ENCODE results near the gene DPP6. TPM values are rescaled to one million over a fixed set of nuclear protein-coding genes. Genes with fewer than 3 reads are reported as not detected.

Gene DPP6
- total and polyA plus RNA-seq, 10 donors, result 0.11 to 8.7 (median 3.0) TPM

DNA sequence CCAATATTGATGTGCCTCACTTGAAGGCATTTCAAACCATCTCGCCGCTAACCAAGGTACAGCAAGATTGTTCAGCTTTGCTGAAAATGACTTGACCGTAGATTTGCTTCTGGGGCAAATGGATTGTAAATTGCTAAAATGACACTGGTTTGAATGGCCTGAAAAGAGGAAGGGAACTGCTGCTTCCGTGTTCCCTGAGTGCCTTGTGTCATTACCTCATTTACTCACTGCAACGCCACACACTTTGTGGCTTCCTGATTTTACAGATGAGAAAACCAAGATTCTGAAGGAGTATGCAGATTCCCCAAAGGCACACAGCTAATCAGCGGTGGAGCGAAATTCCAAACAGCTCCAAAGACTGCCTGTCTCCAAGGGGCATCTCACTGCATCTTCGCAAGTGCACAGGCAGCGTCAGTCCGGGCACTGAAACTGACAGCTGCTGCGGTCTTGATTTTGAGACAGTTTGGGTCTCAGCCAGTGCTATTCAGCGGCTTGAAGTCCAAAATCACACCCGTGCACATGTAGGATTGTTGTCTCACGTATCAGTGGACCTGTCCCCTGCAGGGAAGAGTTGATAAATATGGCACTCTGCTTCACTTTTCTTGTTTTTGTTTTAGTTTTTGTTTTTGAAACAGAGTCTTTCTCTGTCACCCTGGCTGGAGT is 290.9 kb downstream of the DPP6 start:
- WGBS, 5 donors, result 66 to 75% (median 71%) methylated on average over 13 to 14 of the region's 14 CpGs
- intact Hi-C loops (cut with DNase I; ENCODE audit: low total_unique reads), result no loop called here

DNA sequence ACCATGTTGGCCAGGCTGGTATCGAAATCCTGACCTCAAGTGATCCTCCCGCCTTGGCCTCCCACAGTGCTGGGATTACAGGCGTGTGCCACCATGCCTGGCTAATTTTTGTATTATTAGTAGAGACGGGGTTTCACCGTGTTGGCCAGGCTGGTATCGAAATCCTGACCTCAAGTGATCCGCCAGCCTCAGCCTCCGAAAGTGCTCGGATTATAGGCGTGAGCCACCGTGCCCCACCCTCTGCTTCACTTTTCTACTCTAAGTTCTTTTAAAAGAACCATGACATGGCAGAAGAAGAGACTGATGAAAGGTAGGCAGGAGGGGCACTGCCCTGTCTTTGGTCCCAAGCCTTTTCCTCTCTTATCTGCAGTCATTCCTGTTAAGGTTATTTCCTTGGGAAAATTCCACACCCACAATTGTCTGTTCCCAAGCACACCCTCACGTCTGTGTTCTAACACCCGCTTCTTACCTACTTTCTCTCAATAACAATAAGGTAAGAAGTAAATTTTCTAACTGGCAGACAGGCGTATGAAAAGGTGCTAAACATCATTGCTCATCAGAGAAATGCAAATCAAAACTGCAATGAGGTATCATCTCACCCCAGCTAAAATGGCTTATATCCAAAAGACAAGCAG is 291.7 kb downstream of the DPP6 start:
- intact Hi-C loops (cut with DNase I; ENCODE audit: low total_unique reads), result no loop called here
- 83 to 89% (median 85%) methylated on average over 14 of the region's 14 CpGs for WGBS, 5 donors

More for the DNA sequence above, 290.9 kb downstream of the DPP6 start:
- Histone ChIP-seq H3K9me3 (peaks cover 0 to 30% (median 0%) of the 10 kb centered on the region in 8 donors), H3K27me3 (replicated peaks in 1 of 7) (no peaks in the 10 kb centered on the region), H3K4me1 (peaks cover 0 to 7% (median 0%) of the 10 kb centered on the region in 6 donors), H3K27ac (no peak overlapping the region), H3K36me3 (no peaks in the 10 kb centered on the region), H3K4me3 (no peak overlapping the region)
- no peak for DNase-seq
- TF ChIP-seq POLR2AphosphoS5 (IDR thresholded peaks at IDR 0.05), result no peak
- TF ChIP-seq POLR2A (IDR thresholded peaks at IDR 0.05), result no peak
- TF ChIP-seq, protein P1, sequence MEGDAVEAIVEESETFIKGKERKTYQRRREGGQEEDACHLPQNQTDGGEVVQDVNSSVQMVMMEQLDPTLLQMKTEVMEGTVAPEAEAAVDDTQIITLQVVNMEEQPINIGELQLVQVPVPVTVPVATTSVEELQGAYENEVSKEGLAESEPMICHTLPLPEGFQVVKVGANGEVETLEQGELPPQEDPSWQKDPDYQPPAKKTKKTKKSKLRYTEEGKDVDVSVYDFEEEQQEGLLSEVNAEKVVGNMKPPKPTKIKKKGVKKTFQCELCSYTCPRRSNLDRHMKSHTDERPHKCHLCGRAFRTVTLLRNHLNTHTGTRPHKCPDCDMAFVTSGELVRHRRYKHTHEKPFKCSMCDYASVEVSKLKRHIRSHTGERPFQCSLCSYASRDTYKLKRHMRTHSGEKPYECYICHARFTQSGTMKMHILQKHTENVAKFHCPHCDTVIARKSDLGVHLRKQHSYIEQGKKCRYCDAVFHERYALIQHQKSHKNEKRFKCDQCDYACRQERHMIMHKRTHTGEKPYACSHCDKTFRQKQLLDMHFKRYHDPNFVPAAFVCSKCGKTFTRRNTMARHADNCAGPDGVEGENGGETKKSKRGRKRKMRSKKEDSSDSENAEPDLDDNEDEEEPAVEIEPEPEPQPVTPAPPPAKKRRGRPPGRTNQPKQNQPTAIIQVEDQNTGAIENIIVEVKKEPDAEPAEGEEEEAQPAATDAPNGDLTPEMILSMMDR (IDR thresholded peaks at IDR 0.05 in 8 of 11, conservative IDR thresholded peaks at IDR 0.05 in 3 of 11), result no peak

DNA sequence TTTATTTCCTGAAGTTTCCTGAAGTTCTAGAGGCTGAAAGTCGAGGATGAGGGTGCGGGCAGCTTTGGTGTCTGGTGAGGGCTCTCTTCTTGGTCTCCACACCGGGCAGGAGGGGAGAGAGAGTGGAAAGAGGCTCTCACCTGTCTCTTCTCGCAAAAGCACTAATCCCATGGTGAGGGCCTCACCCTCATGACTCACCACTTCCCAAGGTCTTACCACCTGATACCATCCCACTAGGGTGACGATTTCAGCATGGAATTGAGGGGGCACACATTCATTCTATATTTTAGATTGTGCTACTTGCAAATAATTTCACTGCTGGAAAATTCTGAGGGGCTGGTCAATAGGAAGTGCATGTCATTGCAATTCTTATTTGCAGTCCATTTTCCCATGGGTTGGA is 292.9 kb downstream of the DPP6 start:
- TF ChIP-seq, protein P1 (IDR thresholded peaks at IDR 0.05 in 8 of 11, conservative IDR thresholded peaks at IDR 0.05 in 3 of 11), result no peak
- TF ChIP-seq POLR2A (IDR thresholded peaks at IDR 0.05) (no peak), POLR2AphosphoS5 (IDR thresholded peaks at IDR 0.05) (no peak)
- intact Hi-C loops (cut with DNase I; ENCODE audit: low total_unique reads), result no loop called here
- H3K4me3 ChIP-seq, result no peak overlapping the region
- peaks cover 0 to 2% (median 0%) of the 10 kb centered on the region in 6 donors for H3K4me1 ChIP-seq
- no peak for DNase-seq
- H3K9me3 ChIP-seq, result peaks cover 0 to 28% (median 2%) of the 10 kb centered on the region in 8 donors
- 74 to 88% (median 81%) methylated on average over 5 of the region's 5 CpGs for WGBS, 5 donors
- no peak overlapping the region for H3K27ac ChIP-seq
- H3K27me3 ChIP-seq (replicated peaks in 1 of 7), result no peaks in the 10 kb centered on the region
- no peaks in the 10 kb centered on the region for H3K36me3 ChIP-seq

More for the DNA sequence above, 291.7 kb downstream of the DPP6 start:
- TF ChIP-seq POLR2AphosphoS5 (IDR thresholded peaks at IDR 0.05) (no peak), POLR2A (IDR thresholded peaks at IDR 0.05) (no peak)
- Histone ChIP-seq H3K4me1 (peaks cover 0 to 7% (median 0%) of the 10 kb centered on the region in 6 donors), H3K36me3 (no peaks in the 10 kb centered on the region), H3K9me3 (peaks cover 0 to 24% (median 2%) of the 10 kb centered on the region in 8 donors), H3K27me3 (replicated peaks in 1 of 7) (no peaks in the 10 kb centered on the region), H3K27ac (no peak overlapping the region), H3K4me3 (no peak overlapping the region)
- no peak for DNase-seq

DNA sequence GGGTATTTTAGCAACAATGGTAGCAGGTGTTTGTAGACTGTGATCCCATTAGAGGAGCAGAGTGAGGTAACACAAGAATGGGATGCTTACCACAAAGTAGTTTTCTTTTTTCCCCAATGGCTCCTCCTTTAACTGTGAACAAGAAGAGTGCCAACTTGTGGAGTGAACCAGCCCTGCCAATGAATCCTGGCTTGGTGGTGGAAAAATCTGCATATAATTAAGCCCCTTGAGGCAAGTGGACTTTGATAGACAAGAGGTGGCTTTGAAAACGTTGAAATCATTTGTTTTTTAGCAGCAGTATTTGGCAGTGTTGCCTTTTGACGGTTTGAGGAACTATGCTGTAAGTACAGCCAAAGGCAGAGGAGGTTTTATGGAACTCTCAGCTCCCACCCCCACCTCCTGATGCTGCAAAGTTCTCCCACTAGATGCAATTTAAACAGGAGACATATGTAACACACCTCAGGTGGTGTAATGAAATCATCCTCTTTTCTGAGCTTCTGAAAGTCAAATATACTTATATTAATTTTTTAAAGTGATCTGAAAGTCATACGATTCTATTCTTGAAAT is 295.6 kb downstream of the DPP6 start:
- Histone ChIP-seq H3K4me3 (no peak overlapping the region), H3K36me3 (no peaks in the 10 kb centered on the region), H3K27me3 (replicated peaks in 1 of 7) (no peaks in the 10 kb centered on the region), H3K27ac (no peak overlapping the region), H3K4me1 (no peaks in the 10 kb centered on the region), H3K9me3 (peaks cover 0 to 45% (median 4%) of the 10 kb centered on the region in 8 donors)
- no peak for DNase-seq
- TF ChIP-seq POLR2A (IDR thresholded peaks at IDR 0.05), result no peak
- TF ChIP-seq, protein P1 (IDR thresholded peaks at IDR 0.05 in 8 of 11, conservative IDR thresholded peaks at IDR 0.05 in 3 of 11), result no peak
- TF ChIP-seq POLR2AphosphoS5 (IDR thresholded peaks at IDR 0.05), result no peak
- WGBS, 5 donors, result 39 to 49% (median 43%) methylated on average over 3 of the region's 3 CpGs
- intact Hi-C loops (cut with DNase I; ENCODE audit: low total_unique reads), result no loop called here
